Activated gamma-delta T cell treated with Interleukin-2 at 50 U/mL for 16 hours (primary cell): Measurements from ENCODE around the gene TNIK.
"Not testable (repeated sequence)": the region's sequence is repeated elsewhere in the genome, so short reads cannot be mapped to it uniquely, and the experiment has no call there.

Experiments used
- DNase-seq: peaks from one replicate; pipeline ENCODE4 v3.0.0-alpha.2; 2020

TNIK gene

DNA sequence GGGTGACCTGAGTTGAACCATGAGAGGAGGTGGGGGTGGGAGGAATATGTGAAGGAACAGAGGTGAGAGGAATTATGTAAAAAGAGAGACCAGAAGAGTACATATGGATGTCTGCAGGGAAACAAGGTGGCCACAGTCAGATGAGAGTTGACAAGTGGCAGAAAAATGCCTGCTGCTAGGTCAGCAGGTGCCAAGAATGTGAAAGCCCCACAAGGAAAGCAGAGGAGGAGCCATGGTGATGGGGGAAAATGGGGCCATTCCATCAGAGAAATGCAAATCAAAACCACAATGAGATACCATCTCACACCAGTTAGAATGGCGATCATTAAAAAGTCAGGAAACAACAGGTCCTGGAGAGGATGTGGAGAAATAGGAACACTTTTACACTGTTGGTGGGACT lies 156.2 kb downstream of the TNIK start:
- DNase-seq, result not testable (repeated sequence)

DNA sequence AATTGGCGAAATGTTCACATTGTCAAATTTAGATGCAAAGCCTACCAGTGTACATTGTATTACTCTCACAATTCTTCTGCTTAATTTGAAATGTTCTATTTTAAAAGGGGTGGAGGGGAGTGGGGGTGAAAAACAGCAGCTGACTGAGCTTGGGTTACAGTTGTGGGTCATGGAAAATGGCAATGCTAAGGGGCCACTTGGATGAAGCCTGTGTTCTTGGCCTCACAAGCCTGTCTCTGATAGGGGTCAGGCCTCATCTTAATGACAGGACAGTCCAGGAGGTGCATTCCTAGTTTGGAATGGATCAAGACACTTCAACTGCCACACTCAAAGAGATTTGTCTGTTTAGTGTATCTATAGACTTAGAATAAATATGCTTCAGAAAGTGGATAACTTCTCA lies 158.2 kb downstream of the TNIK start:
- no peak for DNase-seq

DNA sequence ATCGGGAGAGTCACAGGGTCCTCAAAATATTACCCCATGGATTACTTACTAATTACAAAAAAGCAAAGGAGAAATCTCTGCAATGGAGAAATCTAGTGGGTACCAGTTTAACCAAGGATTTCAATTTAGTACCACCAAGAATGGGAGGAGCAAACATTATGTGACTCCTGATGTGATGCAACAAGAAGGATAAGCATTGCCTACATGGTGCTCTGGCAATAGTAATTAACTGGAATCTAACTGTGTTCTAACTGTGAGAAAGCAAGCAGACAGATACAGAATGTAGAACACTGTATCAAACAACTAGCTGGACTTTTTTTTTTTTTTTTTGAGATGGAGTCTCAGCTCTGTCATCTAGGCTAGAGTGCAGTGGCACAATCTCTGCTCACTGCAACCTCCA lies 159.2 kb downstream of the TNIK start:
- DNase-seq, result no peak

DNA sequence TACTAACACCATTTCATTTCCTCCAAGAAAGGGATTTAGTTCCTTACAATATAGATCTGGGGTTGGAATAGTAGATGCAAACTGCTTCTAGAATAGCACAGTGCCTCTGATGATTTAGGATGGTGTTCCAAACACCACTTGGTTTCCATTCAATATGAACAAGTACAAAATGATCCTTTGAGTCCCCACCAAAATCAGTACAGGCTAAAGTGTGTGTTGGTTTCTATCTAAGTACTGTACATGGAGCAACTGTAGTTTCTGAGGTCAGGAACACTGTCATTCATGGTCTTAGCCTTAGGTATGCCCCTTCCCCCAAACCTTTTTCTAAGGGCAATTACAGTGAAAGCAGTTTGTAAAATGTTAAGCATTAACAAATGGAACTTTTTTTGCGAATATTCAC lies 162.3 kb downstream of the TNIK start:
- DNase-seq, result no peak

DNA sequence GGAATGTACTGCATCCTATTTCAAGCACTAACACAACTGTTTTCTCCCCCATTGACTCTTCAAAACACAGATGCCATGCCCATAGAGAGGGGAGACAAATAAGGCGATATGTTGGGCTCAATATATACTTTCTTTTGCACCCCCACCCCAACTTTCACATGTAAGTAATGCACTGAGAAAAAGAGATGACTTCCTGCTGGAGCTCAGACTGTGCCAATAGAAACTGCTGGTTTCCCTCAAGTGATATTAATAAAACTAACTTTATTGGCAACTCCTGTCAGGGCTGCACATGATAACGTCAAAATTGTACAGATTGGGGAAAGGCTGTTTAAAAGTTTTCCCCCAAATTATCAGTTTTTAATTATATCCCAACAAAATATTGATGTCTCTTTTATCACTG lies 163.0 kb downstream of the TNIK start:
- DNase-seq, result no peak

DNA sequence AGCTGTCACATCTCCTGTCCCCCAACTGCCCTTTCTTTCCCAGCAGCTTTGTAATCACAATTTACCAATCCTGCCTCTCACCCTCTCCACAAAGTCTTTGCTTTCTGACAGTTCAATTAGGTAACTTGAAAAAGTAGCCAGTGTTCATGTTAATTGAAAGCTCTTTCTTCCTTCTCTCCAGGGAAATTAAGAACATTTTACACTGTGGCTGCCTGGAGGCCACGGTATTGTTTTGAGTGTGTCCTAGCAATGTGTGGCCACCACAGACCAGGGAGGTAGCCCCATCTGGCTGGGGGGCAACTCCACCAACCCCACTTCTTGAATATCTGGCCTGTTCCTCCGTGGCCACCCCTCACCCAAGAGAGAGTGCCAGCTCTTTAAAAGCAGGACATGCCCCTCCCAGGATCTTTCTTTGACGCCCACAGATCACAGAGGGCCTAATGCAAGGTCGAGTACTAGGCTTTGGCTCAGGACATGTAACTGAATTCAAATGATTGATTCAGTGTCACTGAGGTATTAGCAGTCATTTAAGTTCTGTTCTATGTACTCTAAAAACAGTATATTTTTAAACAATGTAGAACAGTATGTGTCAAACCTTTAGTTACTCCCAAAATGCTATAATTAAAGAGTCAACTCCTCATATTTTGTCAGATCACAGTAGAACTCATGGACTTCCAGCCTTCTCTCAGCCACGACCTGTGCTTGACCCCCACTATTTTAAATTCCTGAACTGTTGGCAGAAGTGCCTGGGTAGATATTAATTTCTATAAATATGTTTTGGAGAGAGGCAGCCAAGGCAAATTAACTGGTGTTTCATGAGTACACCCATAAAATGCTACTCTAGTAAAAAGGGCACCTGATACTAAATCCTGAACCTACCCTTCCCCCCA lies 164.5 kb downstream of the TNIK start:
- no peak for DNase-seq

DNA sequence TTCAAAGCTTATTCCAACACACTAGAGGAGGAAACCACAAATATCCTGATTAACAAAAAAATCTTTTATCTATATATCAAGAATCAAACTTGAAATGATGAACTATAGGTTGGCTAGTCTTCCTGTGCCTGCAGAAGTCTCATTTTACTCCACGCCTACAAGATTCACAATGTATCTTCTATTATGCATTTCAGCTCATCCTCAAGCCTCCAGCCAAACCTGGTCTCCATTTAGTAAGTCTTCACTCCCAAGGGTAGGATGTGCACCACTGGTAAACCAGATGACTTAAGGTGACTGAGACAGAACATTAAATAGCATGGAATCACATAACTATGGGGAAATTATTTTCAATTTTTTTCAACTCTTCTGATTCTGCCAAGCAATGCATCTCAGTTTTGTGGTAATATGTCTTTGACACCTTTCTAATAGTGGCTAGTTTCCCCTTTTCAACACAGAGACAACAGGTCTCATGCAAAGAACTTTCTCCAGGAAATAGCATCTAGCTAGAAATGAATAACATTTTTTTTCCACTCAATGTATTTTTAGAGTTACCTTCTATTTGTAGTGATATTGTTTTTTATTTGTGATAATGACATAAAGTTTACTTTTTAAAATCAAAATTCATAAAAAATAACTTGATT lies 166.9 kb downstream of the TNIK start:
- DNase-seq, result no peak

DNA sequence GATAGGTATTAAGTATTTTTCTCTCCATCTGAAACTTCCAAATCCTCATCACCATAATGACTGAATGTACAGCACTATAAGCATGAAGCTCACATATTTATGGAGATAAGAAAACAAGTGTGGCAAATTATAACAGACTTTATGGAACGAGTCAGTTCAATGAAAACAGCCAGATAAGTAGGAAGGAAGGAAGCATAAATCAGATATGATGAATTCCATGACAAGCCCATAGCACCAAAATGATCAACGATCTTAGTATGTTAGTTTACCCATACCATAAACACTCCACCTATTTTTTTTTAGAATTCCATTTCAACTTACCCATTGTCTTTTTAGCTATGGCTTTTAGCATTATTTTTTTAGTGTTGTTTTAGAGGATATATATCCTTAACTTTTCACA lies 169.5 kb downstream of the TNIK start:
- no peak for DNase-seq

DNA sequence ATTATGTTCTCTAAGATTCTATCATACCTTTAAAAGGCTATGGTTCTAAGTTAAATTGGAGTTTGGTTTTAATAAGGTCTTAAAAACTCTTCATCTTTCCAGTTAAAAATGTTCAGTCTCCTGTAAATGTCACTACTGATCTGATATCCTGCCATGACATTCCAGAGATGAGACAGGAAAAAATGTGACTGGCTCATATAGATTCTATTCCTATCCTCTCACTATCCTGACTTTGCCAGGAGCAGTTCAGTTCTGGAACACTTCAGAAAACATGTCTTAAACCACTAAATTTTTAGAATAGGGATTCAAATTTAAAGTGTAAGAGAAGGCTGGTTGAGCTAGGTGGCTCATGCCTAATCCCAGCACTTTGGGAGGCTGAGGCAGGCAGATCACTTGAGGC lies 170.9 kb downstream of the TNIK start:
- no peak for DNase-seq

DNA sequence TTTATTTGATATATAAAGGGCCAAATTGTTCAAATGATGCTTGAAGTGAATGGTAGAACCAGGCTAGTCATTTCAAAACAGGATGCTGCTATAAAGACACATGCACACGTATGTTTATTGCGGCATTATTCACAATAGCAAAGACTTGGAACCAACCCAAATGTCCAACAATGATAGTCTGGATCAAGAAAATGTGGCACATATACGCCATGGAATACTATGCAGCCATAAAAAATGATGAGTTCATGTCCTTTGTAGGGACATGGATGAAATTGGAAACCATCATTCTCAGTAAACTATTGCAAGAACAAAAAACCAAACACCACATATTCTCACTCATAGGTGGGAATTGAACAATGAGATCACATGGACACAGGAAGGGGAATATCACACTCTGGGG lies 172.4 kb downstream of the TNIK start:
- DNase-seq, result not testable (repeated sequence)

DNA sequence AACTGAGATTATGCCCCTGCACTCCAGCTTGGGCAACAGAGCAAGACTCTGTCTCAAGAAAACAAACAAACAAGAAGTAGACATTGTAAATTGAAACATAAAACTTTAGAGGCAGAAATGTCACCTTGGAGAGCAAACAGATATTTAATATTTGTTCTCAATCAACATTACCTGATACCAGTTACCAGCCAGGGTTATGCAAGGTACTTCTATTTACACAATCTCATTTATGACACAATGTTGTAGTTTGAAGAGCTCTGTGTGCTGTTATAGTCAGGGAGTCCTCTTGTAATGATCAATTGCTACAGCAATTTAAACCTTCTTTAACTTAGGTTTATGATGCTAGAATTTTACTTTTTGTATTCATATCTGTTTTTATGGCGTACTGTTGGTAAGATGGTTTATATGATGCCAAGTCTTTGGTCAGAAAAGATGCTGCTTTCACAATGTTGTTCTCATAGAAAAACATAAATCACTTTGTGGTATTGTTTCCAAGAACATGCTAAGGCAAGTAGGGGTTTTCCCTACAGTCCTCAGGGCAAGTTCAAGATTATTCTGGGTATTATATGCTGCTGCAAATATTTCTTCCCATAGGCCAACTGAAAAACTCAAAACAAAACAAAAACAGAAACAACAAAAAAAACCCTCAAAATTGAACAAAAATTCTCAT lies 173.5 kb downstream of the TNIK start:
- no peak for DNase-seq

DNA sequence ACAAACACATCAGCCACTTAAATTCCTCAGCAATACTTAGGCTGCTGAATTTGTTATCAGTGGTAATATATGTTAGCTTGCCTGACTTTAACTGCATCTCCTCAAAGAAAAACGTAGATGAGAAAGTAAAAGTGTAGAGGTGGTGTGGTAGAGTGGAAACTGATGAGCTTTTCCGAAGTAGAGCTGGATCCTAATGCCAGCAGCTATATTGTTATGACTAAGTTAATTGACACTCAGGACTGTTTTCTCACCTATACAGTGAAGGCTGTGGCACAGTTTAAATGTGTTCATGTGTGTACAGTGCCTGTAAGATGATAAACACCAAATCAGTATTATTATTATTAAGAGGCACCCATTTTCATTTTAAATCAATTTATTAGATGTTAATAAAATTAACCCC lies 174.9 kb downstream of the TNIK start:
- no peak for DNase-seq

DNA sequence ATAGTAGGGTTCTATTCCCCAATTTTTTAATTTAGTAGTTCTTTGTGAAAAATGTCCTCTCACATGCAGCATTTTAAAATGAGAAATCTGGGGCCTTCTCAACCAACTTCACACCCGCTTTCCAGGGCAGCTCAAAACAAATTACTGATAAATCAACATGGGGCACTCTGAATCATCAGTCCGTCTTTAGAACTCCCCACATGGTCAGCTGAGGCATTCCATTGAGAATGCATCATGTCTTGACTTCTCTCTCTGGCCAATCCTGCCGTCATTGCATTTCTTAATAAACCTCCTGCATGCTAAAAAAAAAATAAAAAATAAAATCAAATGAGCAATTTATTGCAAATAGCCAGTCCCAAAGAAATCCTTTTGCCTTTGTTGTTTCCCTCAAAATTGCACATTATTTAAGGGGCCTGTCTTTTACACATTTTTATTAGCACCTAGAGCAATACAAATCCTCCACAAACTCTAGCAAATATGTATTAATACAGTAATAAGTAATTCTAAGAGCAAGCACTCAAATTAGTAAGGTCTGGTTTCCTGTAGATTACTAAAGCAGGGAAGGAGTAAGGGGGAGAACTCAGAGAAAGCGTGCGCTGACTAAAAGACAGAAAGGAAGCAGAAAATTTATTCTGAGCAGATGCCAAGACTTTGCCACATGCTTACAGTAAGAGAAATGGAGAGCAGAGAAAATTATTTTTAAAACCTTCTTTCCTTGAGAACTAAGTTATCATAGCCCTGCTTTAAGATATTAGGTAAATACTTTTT lies 175.7 kb downstream of the TNIK start:
- no peak for DNase-seq

DNA sequence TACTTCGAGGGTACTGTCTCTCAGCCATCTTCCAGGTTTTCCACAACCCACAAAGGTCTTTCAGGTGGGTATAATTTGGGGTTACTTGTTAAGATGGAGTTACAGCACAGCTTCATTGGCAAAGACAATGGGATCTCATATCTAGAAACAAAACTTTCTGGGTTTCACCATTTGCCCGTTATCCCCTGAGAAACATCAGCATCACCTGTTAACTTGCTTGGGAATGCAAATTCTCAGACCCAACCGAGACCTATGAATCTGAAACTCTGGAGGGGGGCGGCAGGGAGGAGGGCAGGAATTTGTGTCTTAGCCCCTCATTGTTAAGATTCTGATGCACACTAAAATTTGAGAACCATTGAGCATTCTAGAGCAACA lies 176.4 kb downstream of the TNIK start:
- no peak for DNase-seq

DNA sequence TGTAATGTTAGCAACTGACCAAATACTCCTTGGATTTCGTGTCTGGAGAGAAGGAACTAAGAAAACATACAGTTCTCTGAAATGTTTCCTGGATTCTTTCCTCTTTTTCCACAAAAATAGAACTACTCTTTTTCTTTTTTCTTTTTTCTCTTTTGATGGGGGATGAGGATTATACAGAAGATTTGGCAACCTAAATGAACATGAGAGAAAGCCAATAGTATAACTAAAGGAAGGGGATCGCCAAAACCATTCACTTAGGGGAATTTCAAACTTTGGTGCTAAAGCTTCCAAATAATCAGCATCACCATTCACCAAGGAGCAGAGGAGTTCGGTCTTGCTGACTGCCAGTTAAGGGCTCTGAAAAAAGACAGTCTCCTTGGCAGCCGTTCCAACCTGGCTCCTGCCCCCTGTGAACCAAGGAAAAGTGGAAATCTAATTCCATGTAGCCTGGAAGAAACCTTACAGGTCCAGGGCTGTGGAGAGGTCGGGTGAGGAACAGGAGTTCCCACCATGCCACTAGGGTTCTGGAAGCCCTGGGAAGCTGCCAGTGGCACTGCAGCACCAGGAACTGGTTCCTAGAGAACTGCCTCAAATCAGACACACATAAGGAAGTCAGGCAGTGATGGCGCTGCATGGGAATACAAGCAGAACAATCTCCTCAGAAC lies 176.9 kb downstream of the TNIK start:
- DNase-seq, result no peak

DNA sequence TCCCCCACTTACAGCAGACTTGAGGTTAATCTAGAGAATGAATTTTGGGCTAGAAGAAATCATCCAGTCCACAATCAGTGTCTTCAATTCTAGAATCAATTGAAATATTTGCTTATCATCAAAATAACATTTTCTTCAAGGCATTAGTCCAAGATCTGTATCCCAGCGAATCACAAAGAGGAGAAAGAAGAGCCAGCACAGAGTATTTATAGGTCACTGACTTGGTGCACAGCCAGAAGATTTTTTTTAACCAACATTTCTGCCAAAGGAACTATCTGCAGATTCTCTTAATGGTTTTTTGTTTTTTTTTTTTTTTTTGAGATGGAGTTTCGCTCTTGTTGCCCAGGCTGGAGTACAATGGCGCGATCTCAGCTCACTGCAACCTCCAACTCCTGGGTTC lies 178.2 kb downstream of the TNIK start:
- DNase-seq, result no peak

DNA sequence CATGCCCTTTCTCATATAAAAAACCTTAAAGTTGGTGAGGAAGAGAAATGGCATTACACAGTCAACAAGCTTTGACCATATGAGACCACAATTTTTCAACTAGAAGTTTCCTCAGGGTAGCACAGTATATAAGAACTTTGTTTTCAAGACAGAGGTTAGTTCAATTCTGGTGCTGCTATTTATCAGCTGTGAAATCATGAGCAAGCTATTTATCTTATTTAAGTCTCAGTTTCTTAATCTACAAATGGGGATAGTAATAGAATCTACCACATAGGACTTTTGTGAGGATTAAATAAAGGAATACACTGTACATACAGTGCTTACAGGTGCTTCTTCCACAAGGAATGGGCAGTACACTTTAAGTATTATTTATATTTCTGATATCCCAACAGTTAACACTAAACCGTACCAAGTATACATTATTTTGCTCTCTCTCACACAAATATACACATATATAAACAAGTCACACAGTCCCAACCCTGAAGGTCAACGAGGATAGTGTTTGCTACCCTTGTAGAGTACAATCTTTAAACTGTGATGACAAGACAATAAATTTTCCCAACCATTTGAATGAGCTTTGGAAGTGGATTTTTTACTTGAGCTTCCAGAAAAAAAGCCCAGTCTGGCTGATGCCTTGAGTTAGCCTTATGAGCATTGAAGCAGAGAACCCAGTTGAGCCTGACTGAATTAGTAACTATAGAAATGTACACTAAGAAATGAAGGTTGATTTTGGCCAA lies 178.8 kb downstream of the TNIK start:
- no peak for DNase-seq

DNA sequence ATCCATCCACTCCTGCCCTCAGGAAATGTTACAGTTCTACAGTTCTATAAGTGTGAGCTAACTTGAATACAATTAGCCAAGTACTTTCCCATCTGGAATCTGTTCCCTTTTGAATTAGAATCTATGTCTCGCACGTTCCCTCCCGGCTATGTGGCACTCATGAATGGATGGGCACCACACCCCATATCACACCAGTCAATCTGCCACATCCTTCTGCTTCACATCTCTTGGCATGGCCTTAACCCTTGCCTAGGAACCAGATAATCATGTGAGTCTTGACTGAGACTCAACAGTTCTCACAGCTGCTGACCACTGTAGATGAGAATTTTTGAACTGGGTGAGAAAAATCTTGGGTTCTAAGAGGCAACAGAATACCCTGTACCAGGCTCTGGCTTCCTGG lies 180.2 kb downstream of the TNIK start:
- no peak for DNase-seq

DNA sequence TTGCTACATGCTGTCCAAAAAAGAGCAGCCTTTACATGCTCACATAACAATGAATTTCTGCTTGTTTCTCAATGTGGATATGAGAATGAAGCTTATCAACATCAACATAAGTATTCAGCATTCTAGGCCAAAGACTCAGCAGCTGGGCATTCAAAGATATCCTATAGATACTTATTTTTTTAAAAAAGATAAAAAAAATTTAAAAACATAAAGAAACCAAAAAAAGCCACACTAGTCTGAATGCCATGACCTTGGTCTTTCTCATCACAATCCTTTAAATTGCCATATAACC lies 182.0 kb downstream of the TNIK start:
- DNase-seq, result no peak

DNA sequence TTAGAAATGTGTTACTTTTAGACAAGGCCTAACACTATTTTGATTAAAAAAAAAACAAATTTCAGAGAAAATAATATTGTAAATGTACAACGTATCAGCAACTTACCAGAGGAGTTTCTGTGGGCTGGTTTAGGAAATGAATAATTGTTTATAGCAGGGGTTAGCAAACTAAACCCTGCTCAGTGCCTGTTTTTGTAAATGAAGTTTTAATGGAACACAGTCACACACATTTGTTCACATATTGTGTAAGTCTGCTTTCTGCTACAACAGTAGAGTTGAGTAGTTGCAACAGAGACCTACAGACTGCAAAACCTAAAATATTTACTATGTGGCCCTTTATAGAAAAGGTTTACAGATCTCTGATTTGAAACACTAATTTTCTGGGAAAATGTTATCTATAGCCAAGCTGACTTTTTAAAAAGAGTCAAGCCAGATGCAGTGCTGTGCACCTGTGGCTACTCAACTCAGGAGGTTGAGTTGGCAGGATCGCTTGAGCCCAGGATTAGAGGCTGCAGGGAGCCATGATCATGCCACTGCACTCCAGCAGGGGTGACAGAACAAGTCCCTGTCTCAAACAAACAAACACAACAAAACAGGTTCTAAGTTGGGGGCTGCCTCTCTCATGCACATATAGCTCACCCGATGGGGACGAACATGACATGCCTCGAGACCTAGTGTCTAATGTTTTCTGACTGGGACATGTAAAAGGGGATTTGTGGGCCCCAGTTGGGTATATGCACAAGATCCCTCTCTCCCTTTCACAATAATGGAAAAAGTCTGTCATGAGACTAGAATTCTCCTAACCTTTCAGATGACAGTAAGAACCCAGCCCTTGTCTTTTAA lies 182.5 kb downstream of the TNIK start:
- DNase-seq, result no peak

DNA sequence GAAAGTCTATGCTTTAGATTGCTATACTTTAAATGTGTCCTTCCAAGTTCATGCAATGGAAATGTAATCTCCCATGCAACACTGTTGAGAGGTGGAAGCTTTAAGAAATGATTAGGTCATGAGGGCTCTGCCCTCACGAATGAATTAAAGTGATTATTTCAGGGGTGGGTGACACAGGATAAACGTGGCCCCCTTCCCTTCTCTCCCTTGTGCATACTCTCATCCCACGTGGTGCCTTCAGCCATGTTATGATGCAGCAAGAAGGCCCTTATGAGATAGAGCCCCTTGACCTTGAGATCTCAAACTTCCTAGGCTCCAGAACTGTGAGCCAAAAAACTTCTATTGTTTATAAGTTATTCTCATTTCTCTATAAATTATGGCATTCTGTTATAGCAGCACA lies 183.3 kb downstream of the TNIK start:
- DNase-seq, result no peak
